ENCODE results near the gene SF3B1.
"Not testable (repeated sequence)": the region's sequence is repeated elsewhere in the genome, so short reads cannot be mapped to it uniquely, and the experiment has no call there.

SF3B1 gene

DNA sequence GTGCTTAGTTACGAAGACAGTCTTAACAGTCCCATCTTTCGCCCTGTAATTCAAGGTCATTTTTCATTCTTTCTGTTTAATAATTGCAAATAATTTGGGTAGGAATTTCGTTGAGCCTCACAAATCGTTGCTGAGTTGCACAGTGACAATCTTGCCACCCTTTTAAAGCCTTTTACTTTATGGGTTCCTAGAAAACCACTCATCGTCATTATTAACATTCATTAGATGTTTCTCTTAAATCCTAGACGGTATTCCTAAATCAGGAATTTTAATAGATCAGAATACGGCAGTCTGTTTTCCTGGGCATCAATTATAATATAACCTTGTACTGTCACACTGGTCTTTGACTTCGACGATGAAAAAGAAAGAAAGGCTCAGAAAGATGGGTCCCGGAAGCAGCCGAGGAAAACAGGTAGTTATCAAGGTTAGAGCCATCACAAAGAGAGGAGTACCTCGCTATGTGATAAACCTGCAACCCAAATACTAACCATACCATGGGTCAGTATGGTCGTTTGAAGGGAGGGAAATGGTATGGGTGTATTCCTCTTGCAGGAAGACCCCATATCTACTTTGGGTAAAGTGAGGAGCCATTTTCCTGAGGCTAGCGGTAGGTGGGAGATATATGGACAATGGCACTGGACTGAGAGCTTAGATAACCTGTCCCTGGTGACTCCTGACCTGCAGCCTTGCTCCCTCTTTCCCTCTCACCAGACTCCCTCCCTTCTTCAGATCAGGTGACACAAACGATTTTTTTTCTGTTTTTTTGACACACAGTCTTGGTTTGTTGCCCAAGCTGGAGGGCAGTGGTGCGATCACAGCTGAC, 981 bp upstream of the SF3B1 start:
- in situ Hi-C loops (cut with HindIII; ENCODE audit: low sequenced_read_pairs): no loop called here
- TF ChIP-seq, protein P1, sequence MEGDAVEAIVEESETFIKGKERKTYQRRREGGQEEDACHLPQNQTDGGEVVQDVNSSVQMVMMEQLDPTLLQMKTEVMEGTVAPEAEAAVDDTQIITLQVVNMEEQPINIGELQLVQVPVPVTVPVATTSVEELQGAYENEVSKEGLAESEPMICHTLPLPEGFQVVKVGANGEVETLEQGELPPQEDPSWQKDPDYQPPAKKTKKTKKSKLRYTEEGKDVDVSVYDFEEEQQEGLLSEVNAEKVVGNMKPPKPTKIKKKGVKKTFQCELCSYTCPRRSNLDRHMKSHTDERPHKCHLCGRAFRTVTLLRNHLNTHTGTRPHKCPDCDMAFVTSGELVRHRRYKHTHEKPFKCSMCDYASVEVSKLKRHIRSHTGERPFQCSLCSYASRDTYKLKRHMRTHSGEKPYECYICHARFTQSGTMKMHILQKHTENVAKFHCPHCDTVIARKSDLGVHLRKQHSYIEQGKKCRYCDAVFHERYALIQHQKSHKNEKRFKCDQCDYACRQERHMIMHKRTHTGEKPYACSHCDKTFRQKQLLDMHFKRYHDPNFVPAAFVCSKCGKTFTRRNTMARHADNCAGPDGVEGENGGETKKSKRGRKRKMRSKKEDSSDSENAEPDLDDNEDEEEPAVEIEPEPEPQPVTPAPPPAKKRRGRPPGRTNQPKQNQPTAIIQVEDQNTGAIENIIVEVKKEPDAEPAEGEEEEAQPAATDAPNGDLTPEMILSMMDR (IDR thresholded peaks at IDR 0.05; ENCODE audit: low read depth, low read length, missing control alignments): no peak
- DNase-seq (ENCODE audit: low read depth): no peak

DNA sequence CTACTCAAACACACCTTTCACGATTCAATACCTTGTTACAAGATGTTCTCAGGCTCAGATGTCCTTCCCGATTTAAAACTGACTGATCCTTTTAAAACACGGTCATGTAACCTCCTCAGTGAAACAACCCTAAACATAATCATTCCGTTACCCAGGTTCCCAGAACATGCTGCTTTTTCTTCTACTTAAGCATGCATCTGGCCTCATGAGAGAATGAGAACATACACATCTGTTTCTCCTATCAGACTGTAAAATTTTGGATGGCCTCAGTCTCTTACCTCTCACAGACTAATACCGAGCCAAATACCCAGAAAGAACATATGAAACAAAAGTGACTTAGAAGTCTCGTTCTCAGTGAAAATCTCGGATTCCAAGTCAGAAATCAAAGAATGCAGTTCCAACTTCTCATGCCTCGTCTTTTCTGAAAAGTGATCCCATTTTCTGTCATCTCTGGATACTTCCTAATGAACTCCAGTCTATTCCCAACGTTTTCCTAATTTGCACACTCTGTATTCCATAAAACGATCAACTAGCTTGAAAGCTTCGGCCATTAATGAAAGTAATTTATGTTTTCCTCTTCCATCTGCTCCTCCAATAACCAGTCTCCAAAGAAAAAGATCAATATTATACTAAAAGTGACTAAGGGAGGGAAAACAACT, 919 bp downstream of the SF3B1 start:
- H3K4me3 ChIP-seq (ENCODE audit: low read depth, low read length): peak overlapping the region; percentile 98
- in situ Hi-C loops (cut with HindIII; ENCODE audit: low sequenced_read_pairs): no loop called here
- DNase-seq (ENCODE audit: low read depth): no peak
- TF ChIP-seq, protein P1 (IDR thresholded peaks at IDR 0.05; ENCODE audit: low read depth, low read length, missing control alignments): no peak

More for the DNA sequence above, 981 bp upstream of the SF3B1 start:
- H3K4me3 ChIP-seq (ENCODE audit: low read depth, low read length): peak overlapping the region; percentile 98

DNA sequence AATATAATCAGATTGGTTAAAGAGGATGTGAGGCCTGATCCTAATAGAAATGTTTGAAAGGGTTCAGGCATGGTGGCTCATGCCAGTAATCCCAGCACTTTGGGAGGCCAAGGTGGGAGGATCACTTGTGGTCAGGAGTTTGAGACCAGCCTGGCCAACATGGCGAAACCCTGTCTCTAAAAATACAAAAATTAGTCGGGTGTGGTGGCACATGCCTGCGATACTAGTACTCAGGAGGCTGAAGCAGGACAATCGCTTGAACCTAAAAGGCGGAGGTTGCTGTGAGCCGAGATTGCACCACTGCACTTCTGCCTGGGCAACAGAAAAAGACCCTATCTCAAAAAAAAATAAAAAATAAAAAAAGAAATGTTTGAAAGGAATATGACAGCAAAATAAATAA, 2.3 kb downstream of the SF3B1 start:
- DNase-seq (ENCODE audit: low read depth); H3K4me3 ChIP-seq (ENCODE audit: low read depth, low read length); in situ Hi-C loops (cut with HindIII; ENCODE audit: low sequenced_read_pairs): not testable (repeated sequence)

DNA sequence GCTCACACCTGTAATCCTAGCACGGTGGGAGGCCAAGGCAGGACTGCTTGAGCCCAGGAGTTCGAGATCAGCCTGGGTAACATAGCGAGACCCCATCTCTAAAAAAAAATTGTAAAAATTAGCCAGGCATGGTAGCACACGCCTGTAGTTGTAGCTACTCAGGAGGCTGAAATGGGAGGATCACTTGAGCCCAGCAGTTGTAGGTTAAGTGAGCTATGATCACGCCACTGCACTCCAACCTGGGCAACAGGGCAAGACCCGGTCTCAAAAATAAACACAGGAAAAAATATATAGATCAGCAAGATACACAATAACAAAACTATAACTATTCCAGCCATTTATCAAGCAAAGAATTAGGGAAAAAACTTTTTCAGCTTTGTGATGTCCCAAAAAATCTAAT, 3.0 kb downstream of the SF3B1 start:
- no peak overlapping the region for H3K4me3 ChIP-seq (ENCODE audit: low read depth, low read length)
- no peak for DNase-seq (ENCODE audit: low read depth)
- in situ Hi-C loops (cut with HindIII; ENCODE audit: low sequenced_read_pairs): no loop called here
- TF ChIP-seq, protein P1 (IDR thresholded peaks at IDR 0.05; ENCODE audit: low read depth, low read length, missing control alignments): no peak

DNA sequence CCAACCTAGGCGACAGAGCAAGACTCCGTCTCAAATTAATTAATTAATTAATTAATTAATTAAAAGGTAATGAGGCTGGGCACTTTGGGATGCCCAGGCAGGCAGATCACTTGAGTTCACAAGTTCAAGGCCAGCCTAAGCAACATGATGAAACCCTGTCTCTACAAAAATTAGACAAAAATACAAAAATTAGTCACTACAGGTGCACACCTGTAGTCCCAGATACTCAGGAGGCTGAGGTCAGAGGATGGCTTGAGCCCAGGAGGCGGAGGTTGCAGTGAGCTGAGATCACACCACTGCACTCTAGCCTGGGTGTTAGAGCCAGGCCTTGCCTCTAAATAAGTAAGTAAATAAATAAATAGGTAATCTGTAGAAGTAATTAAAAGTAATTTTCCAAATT, 6.8 kb downstream of the SF3B1 start:
- in situ Hi-C loops (cut with HindIII; ENCODE audit: low sequenced_read_pairs): no loop called here
- no peak overlapping the region for H3K4me3 ChIP-seq (ENCODE audit: low read depth, low read length)
- TF ChIP-seq, protein P1 (IDR thresholded peaks at IDR 0.05; ENCODE audit: low read depth, low read length, missing control alignments): no peak
- no peak for DNase-seq (ENCODE audit: low read depth)

DNA sequence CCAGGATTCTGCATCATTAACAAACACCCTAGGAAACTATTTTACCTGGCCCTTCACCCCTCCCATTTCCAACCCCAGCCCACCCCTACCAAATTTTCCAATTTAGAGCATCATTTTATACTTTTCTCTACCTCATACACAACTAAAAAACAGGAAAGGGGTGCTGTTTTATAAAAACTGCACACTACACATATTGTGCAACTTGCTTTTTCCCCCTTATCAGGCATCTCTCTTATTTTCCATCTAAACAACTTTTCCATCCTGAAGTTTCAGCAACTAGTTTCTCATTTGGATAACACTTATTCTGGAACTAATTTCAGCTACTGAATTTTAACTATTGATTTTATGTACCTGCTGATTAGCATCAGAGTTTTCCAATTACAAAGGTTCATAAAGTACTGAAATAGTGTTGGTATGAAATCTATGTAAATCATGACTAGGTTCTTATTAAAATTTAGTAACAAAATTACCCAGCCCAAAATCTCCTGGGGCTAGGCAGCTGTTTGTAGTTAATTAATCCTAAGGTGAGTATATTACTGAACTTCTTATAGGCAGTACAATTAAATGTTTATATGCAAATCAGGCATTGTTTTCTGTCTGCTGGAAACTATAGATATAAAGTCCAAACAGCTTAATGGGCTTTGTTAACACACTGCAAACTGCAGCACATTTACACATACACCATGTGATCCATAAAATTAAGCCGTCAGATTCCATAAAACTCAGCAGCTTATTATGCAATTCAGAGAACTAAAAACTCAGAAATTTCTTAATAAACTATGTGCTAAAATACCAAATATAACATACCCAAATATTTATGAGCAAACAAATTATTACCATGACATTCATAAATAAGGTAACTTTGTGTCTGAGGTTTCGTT, 7.9 kb downstream of the SF3B1 start:
- TF ChIP-seq, protein P1 (IDR thresholded peaks at IDR 0.05; ENCODE audit: low read depth, low read length, missing control alignments): no peak
- H3K4me3 ChIP-seq (ENCODE audit: low read depth, low read length): no peak overlapping the region
- in situ Hi-C loops (cut with HindIII; ENCODE audit: low sequenced_read_pairs): no loop called here
- DNase-seq (ENCODE audit: low read depth): no peak

Data from astrocyte of the cerebellum (primary cell).